A549 (cell line): Measurements from ENCODE around the gene ZNF552. TPM values are rescaled to one million over a fixed set of nuclear protein-coding genes. Genes with fewer than 3 reads are reported as not detected.

Experiments
- CBX2 ChIP-seq: fragments of 200-600 bp; sonication (generic); IDR thresholded peaks from 2 replicates; pipeline ENCODE4 v1.6.1; 2016; ENCODE audit warnings: low read depth, mild to moderate bottlenecking, borderline replicate concordance
- CEBPB ChIP-seq, 2 experiments: fragments of >200 bp in 1 of 2; sonication (Bioruptor Twin) in 1 of 2; formaldehyde crosslinking in 1 of 2; IDR thresholded peaks; 2 replicates each; pipeline ENCODE4 v1.6.1; 2012 to 2016
- CHD4 ChIP-seq: fragments of 200-600 bp; sonication (generic); IDR thresholded peaks from 2 replicates; pipeline ENCODE4 v1.6.1; 2016; ENCODE audit warnings: antibody characterized with exemption, mild to moderate bottlenecking, borderline replicate concordance
- EHF ChIP-seq: fragments of 250-450 bp; sonication (Bioruptor Pico); IDR thresholded peaks from 2 replicates; pipeline ENCODE4 v1.5.0; 2020; ENCODE audit warnings: mild to moderate bottlenecking
- FOSB ChIP-seq: fragments of 250-450 bp; sonication (Bioruptor Pico); IDR thresholded peaks from 2 replicates; pipeline ENCODE4 v1.5.0; 2020; ENCODE audit warnings: mild to moderate bottlenecking, moderate library complexity
- FOSL2 ChIP-seq, 2 experiments: fragments of 450-650 bp in 1 of 2; fragments of >200 bp in 1 of 2; sonication (Bioruptor Twin) in 1 of 2; formaldehyde crosslinking; IDR thresholded peaks; 2 replicates each; pipeline versions ENCODE4 v1.5.0 to v1.6.1; 2016 to 2020; ENCODE audit warnings: mild to moderate bottlenecking in 1 of 2, moderate library complexity in 1 of 2
- GATA3 ChIP-seq: IDR thresholded peaks from 2 replicates; pipeline ENCODE4 v1.6.1; 2012; ENCODE audit warnings: borderline replicate concordance
- HDAC2 ChIP-seq: fragments of 200-600 bp; sonication (generic); IDR thresholded peaks from 2 replicates; pipeline ENCODE4 v1.6.1; 2016
- HEYL ChIP-seq: fragments of 250-450 bp; sonication (Bioruptor Pico); IDR thresholded peaks from 2 replicates; pipeline ENCODE4 v1.8.0; 2021; ENCODE audit warnings: mild to moderate bottlenecking, moderate library complexity
- HOXB13 ChIP-seq: fragments of 250-450 bp; sonication (Bioruptor Pico); IDR thresholded peaks from 2 replicates; pipeline ENCODE4 v1.5.0; 2020; ENCODE audit warnings: low read depth, mild to moderate bottlenecking, moderate library complexity
- HOXB5 ChIP-seq: fragments of 250-450 bp; sonication (Bioruptor Pico); IDR thresholded peaks from 2 replicates; pipeline ENCODE4 v1.5.0; 2020; ENCODE audit warnings: mild to moderate bottlenecking, moderate library complexity
- JUN ChIP-seq, 2 experiments: fragments of >200 bp; sonication (Bioruptor Twin); formaldehyde crosslinking; IDR thresholded peaks; 2 replicates in 1 of 2; 3 replicates in 1 of 2; pipeline ENCODE4 v1.6.1; 2016 to 2017
- JUNB ChIP-seq: fragments of >200 bp; sonication (Bioruptor Twin); formaldehyde crosslinking; IDR thresholded peaks from 2 replicates; pipeline ENCODE4 v1.6.1; 2016
- KDM5A ChIP-seq: fragments of 200-600 bp; sonication (generic); IDR thresholded peaks from 2 replicates; pipeline ENCODE4 v1.6.1; 2016; ENCODE audit warnings: antibody characterized with exemption, mild to moderate bottlenecking
- MYC ChIP-seq: IDR thresholded peaks from 2 replicates; pipeline ENCODE4 v1.6.1; 2012; ENCODE audit warnings: mild to moderate bottlenecking, inconsistent platforms, low read length, improper control_type of control experiment, borderline replicate concordance
- NFE2L2 ChIP-seq: fragments of 150-350 bp; conservative IDR thresholded peaks from 2 replicates; pipeline ENCODE4 v1.6.1; 2014; ENCODE audit warnings: low read length
- PHF8 ChIP-seq: fragments of 200-600 bp; sonication (generic); IDR thresholded peaks from 2 replicates; pipeline ENCODE4 v1.6.1; 2016; ENCODE audit warnings: low read depth, mild to moderate bottlenecking, antibody characterized with exemption, moderate library complexity, borderline replicate concordance
- POLR2A ChIP-seq: IDR thresholded peaks from 2 replicates; pipeline ENCODE4 v1.6.1; 2012; ENCODE audit warnings: mild to moderate bottlenecking, low read length
- RARB ChIP-seq: fragments of 250-450 bp; sonication (Bioruptor Pico); IDR thresholded peaks from 2 replicates; pipeline ENCODE4 v1.8.0; 2021; ENCODE audit warnings: mild to moderate bottlenecking, moderate library complexity
- RFX5 ChIP-seq: fragments of 450-650 bp; IDR thresholded peaks from 2 replicates; pipeline ENCODE4 v1.7.1; 2014; ENCODE audit warnings: antibody characterized with exemption, mild to moderate bottlenecking, moderate library complexity
- RNF2 ChIP-seq: fragments of 200-600 bp; sonication (generic); IDR thresholded peaks from 2 replicates; pipeline ENCODE4 v1.6.1; 2016; ENCODE audit warnings: low read depth, mild to moderate bottlenecking, antibody characterized with exemption, moderate library complexity, borderline replicate concordance
- SREBF2 ChIP-seq: fragments of 450-650 bp; IDR thresholded peaks from 2 replicates; pipeline ENCODE4 v1.6.1; 2014; ENCODE audit warnings: mild to moderate bottlenecking, moderate library complexity
- ZC3H11A ChIP-seq: fragments of 450-650 bp; IDR thresholded peaks from 2 replicates; pipeline ENCODE4 v1.6.1; 2014; ENCODE audit warnings: antibody characterized with exemption, mild to moderate bottlenecking
- polyA plus RNA-seq, 4 experiments: library from polyadenylated mRNA; depleted of rRNA in 3 of 4; stranded (reverse); fragments of >200 nt; fragmentation: RNase III in 1 of 4; extraction: RNeasy Plus Mini Kit Qiagen cat#74134 plus additional on column Dnase treatment in 1 of 4; gene quantifications; 2 replicates in 3 of 4; 3 replicates in 1 of 4; pipeline ENCODE4 v1.2.3, GENCODE V29; 2011 to 2017
- TF ChIP-seq, protein P1 (sequence below): fragments of 450-650 bp; IDR thresholded peaks from 2 replicates; pipeline ENCODE4 v1.6.1; 2014; ENCODE audit warnings: antibody characterized with exemption
- TF ChIP-seq, protein P2 (sequence below): fragments of 150-350 bp; IDR thresholded peaks from 2 replicates; pipeline ENCODE4 v1.6.1; 2014; ENCODE audit warnings: low read depth, mild to moderate bottlenecking, low read length
- TF ChIP-seq, protein P3 (sequence below): IDR thresholded peaks from 2 replicates; pipeline ENCODE4 v1.6.1; 2012
- TF ChIP-seq, protein P4 (sequence below): IDR thresholded peaks from 2 replicates; pipeline ENCODE4 v1.6.1; 2012
- TF ChIP-seq, protein P5 (sequence below): fragments of 250-450 bp; sonication (Bioruptor Pico); IDR thresholded peaks from 2 replicates; pipeline ENCODE4 v1.5.0; 2020; ENCODE audit warnings: low read depth, mild to moderate bottlenecking, moderate library complexity
- TF ChIP-seq, protein P6 (sequence below): fragments of >200 bp; sonication (Bioruptor Twin); formaldehyde crosslinking; IDR thresholded peaks from 2 replicates; pipeline ENCODE4 v1.6.1; 2016
- TF ChIP-seq, protein P7 (sequence below): fragments of >200 bp; sonication (Bioruptor Twin); formaldehyde crosslinking; IDR thresholded peaks from 3 replicates; pipeline ENCODE4 v1.6.1; 2016
- TF ChIP-seq, protein P8 (sequence below): IDR thresholded peaks from 2 replicates; pipeline ENCODE4 v1.6.1; 2012; ENCODE audit warnings: low read depth, borderline replicate concordance

The ZNF552 gene
- polyA plus RNA-seq, 2 of the 4 experiments (the other 2 are of a cell fraction), result 5.7 to 7.2 TPM

DNA sequence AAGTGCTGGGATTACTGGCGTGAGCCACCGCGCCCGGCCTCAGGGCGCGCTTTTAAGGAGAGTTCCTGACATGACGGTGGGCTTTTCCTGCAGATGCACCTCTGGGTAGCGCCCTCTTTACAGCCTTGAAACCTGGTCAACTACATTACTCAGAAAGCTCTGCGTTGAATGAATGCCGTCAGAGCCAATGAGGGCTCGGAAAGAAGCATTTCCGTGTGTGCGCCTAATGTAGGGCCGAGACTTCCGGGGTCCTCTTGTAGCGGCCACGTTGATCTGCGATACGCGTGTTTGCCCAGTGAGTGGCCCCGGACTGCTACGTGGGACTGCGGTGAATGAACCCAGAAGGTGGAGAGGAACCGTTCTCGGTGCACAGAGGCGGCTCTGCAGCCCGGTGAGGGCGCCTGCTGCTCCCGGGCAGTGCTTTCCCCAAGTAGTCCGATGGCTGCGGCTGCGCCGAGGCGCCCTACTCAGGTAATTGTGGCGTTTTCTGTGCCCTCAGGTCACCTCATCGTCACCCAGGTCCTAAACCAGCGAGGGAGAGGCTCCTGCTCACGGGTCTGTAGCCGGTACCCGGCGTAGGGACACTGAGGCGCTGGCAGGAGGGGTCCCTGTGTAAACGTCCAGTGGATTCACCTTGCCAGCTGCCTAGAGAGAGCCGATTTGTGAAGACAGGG is 4.9 kb upstream of the ZNF552 start (continued):
- TF ChIP-seq GATA3 (no peak), HDAC2 (no peak), POLR2A (peak; percentile 90), RARB (CRISPR knock-in tag) (no peak), RNF2 (no peak), FOSL2 (IDR thresholded peaks at IDR 0.05) (no peak), FOSL2 (CRISPR knock-in tag; IDR thresholded peaks at IDR 0.05) (peak; percentile 31; the same call in 1 of the 2 replicates), CBX2 (no peak), FOSB (CRISPR knock-in tag) (no peak), KDM5A (peak; percentile 31; the same call in 1 of the 2 replicates), RFX5 (no peak; the same call in 1 of the 2 replicates), HOXB5 (CRISPR knock-in tag) (no peak), JUN (IDR thresholded peaks at IDR 0.05) (peak; percentile 58 to 72; a peak in 3 of 5 replicates), EHF (CRISPR knock-in tag) (no peak), HEYL (CRISPR knock-in tag) (no peak), CEBPB (IDR thresholded peaks at IDR 0.05) (no peak), PHF8 (peak; percentile 59; the same call in 1 of the 2 replicates), HOXB13 (CRISPR knock-in tag) (no peak), MYC (peak; percentile 93), NFE2L2 (no peak), ZC3H11A (no peak), CHD4 (no peak), SREBF2 (peak; percentile 26; the same call in 1 of the 2 replicates), JUNB (no peak)
- TF ChIP-seq, protein P1, sequence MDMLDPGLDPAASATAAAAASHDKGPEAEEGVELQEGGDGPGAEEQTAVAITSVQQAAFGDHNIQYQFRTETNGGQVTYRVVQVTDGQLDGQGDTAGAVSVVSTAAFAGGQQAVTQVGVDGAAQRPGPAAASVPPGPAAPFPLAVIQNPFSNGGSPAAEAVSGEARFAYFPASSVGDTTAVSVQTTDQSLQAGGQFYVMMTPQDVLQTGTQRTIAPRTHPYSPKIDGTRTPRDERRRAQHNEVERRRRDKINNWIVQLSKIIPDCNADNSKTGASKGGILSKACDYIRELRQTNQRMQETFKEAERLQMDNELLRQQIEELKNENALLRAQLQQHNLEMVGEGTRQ, result no peak
- TF ChIP-seq, protein P2, sequence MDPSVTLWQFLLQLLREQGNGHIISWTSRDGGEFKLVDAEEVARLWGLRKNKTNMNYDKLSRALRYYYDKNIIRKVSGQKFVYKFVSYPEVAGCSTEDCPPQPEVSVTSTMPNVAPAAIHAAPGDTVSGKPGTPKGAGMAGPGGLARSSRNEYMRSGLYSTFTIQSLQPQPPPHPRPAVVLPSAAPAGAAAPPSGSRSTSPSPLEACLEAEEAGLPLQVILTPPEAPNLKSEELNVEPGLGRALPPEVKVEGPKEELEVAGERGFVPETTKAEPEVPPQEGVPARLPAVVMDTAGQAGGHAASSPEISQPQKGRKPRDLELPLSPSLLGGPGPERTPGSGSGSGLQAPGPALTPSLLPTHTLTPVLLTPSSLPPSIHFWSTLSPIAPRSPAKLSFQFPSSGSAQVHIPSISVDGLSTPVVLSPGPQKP, result no peak
- TF ChIP-seq, protein P3, sequence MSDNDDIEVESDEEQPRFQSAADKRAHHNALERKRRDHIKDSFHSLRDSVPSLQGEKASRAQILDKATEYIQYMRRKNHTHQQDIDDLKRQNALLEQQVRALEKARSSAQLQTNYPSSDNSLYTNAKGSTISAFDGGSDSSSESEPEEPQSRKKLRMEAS, result peak; percentile 98
- TF ChIP-seq, protein P4, sequence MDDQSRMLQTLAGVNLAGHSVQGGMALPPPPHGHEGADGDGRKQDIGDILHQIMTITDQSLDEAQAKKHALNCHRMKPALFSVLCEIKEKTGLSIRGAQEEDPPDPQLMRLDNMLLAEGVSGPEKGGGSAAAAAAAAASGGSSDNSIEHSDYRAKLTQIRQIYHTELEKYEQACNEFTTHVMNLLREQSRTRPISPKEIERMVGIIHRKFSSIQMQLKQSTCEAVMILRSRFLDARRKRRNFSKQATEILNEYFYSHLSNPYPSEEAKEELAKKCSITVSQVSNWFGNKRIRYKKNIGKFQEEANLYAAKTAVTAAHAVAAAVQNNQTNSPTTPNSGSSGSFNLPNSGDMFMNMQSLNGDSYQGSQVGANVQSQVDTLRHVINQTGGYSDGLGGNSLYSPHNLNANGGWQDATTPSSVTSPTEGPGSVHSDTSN, result peak; percentile 96
- TF ChIP-seq, protein P5, sequence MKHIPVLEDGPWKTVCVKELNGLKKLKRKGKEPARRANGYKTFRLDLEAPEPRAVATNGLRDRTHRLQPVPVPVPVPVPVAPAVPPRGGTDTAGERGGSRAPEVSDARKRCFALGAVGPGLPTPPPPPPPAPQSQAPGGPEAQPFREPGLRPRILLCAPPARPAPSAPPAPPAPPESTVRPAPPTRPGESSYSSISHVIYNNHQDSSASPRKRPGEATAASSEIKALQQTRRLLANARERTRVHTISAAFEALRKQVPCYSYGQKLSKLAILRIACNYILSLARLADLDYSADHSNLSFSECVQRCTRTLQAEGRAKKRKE (CRISPR knock-in tag), result no peak
- TF ChIP-seq, protein P6, sequence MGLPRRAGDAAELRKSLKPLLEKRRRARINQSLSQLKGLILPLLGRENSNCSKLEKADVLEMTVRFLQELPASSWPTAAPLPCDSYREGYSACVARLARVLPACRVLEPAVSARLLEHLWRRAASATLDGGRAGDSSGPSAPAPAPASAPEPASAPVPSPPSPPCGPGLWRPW, result no peak
- TF ChIP-seq, protein P7, sequence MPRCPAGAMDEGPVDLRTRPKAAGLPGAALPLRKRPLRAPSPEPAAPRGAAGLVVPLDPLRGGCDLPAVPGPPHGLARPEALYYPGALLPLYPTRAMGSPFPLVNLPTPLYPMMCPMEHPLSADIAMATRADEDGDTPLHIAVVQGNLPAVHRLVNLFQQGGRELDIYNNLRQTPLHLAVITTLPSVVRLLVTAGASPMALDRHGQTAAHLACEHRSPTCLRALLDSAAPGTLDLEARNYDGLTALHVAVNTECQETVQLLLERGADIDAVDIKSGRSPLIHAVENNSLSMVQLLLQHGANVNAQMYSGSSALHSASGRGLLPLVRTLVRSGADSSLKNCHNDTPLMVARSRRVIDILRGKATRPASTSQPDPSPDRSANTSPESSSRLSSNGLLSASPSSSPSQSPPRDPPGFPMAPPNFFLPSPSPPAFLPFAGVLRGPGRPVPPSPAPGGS, result 0 out of 3 replicates have a peak, but pooled peaks have one; percentile 90
- TF ChIP-seq, protein P8, sequence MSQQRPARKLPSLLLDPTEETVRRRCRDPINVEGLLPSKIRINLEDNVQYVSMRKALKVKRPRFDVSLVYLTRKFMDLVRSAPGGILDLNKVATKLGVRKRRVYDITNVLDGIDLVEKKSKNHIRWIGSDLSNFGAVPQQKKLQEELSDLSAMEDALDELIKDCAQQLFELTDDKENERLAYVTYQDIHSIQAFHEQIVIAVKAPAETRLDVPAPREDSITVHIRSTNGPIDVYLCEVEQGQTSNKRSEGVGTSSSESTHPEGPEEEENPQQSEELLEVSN, result peak; percentile 65; the same call in 1 of the 2 replicates
- TF ChIP-seq, all 56 proteins: peak for 13
